GM18526 (cell line): Measurements from ENCODE around the gene PPP1R1B.

Experiments
- POLR2A ChIP-seq: IDR thresholded peaks from 3 replicates; pipeline ENCODE4 v1.6.1; 2011; ENCODE audit not compliant: insufficient read length; ENCODE audit errors: extremely low read depth

PPP1R1B gene

DNA sequence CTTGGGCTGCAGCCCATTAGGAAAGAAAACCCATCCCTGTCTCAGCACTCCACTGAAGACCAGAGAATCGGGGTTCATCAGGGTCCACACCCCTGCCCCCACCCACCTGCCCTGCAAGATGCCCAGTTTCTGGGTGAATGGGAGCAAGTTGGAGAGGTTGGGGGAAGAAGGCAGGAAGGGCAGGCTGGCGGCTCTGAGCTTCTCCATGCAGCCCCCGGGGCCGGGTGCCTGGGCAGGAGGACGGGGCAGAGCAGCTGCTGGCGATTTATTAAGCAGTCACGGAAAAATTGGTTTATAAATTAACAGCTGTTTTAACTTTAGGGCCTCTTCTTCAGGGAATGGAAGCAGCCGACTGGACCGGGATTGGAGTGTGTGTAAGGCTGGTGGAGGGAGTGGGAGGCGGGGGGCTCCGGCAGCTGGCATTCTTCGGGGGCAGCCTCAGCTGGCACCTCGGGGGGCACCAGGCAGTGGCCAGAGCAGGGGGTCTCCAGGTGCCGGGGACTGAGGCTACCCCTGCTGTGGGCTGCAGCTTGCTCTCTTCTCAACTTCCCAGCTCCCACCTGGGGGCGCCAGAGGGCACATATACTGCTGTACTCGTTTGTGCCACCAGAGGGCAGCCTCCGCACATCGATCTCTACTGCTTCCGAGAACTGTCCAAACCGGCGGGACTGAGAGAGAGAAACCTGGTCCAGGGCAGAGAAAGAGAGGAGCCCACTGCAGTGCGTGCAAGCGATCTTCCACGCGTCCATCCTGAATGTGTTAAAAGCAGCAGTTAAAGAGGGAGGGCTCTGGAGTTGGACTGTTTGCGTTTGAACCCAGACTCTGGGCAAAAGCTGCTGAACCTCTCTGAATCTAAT lies 5.0 kb upstream of the PPP1R1B start:
- TF ChIP-seq POLR2A = no peak

- no peak for TF ChIP-seq POLR2A
These were observed 4.3 kb upstream of the PPP1R1B start for GRCh38 chr17:39622380-39623006.

DNA sequence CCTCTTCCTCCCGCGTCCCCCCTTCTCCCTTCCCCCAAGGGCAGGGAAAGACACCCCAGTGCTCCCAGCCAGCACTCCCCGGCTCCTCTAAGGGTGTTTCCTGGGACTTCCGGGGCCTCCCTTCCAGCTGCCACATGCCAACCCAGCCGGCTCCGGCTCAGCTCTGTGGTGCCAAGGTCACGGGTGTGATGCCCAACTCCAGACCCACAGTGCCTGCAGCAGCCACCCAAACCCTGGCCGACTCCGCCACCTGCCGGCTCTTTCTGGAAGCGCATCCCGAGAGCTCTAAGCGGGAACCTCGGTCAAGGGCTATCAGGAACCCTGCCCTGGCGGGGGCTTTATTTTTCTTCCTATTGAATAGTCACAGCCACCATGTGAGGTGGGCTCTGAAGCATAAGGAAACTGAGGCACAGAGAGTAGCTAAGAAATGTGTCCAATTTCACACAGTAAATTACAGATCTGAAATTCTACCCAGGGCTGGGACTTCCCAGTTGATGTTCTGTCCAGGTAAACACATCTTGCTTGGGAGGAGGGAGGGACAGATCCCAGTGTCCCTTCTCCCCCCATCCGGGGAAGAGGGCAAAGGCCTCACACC lies 3.3 kb upstream of the PPP1R1B start:
- TF ChIP-seq POLR2A = no peak

GRCh38 chr17:39624313-39624712 lies 2.4 kb upstream of the PPP1R1B start:
- no peak for TF ChIP-seq POLR2A

- TF ChIP-seq POLR2A = no peak
These were observed 1.5 kb upstream of the PPP1R1B start for GRCh38 chr17:39625198-39625785.

GRCh38 chr17:39627047-39627711 lies 427 bp downstream of the PPP1R1B start:
- no peak for TF ChIP-seq POLR2A

GRCh38 chr17:39627712-39628516 lies 1.2 kb downstream of the PPP1R1B start:
- TF ChIP-seq POLR2A = no peak

- TF ChIP-seq POLR2A = no peak
These were observed 2.1 kb downstream of the PPP1R1B start for GRCh38 chr17:39628655-39629493.

GRCh38 chr17:39629494-39629880 lies 2.7 kb downstream of the PPP1R1B start:
- TF ChIP-seq POLR2A = no peak

DNA sequence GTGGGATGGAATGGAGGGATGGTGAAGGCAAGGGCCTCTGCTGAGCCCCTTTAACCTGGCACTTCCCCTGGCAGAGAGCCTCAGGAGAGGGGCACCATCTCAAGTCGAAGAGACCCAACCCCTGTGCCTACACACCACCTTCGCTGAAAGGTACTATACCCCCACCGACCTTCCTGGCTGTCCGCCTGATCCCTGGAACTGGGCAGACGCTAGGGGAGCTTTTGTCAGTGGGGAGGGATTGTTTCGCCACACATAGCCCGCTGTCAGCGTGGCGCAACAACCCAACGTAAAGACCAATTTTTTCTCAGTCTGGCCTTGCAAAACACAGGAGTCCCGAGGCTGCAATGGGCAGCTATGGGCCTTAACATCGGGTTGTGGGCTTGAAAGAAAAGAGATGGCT lies 3.1 kb downstream of the PPP1R1B start:
- no peak for TF ChIP-seq POLR2A

DNA sequence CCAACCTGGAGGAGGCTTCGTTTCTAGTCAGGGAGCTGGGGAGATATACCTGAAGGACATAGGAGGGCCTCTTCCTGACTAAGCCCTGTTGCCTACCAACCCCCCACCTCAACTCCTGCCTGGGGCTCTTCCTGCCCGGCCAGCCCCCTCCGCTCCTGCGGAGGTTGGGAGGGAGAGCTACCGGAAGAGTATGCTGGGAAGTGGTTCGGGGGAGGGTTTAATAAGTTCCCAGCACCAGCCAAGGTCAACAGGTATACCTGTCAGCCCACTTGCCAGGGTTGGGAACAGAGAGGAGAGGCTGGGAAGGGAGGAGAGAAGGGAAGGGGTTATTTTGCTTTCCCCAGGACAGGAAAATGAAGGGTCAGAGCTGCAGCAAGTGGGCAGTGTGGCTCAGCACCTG lies 4.7 kb downstream of the PPP1R1B start:
- TF ChIP-seq POLR2A = no peak

DNA sequence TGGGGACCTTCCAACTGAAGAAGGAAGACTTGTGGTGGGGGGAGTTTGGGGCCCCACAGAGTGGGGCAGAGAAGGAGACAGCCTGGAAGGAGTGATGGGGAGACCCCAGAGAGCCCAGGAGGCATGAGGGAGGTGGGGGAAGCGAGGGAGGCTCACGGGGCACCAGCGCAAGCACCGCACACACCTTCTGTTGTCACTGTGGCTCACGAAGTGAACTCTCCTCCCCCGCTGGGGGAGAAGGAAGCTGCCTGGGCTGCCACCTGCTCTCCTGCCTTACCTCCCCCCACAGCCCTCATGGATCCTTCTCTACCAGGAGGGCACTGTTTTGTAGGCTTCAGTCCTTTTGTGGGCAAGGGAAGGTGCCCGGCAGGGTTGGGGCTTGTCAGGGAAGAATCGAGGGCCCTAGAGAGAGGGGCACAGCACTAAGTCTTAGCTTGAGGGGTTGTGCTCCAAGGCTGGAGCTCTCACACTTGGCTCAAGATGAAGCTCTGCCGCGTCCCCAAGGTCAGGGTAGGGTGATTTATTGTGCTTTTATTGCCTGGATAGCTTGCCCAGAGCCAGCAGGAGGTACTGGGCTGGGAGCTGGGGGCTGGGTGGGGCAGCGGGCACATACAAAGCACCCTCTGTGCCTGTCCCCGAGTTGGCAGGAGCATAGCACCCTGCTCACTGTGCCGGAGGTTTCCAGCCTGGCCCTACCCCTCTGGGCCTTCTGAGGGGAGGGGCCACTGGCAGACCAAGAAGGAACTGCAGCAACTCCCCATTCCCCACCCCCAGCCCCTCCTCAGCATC lies 5.6 kb downstream of the PPP1R1B start:
- no peak for TF ChIP-seq POLR2A
